Purkinje cell (primary cell): ENCODE measurements around the gene MRPS14. TPM values are rescaled to one million over a fixed set of nuclear protein-coding genes. Genes with fewer than 3 reads are reported as not detected.

Source experiments
- polyA plus RNA-seq: library from polyadenylated mRNA; unstranded; fragments of >200 nt; fragmentation: Nextera tagmentation; gene quantifications from 2 replicates; pipeline ENCODE4 v1.2.1, GENCODE V29; 2014

The MRPS14 gene
- polyA plus RNA-seq: 86.2 and 105 TPM in 2 replicates

GRCh38 chr1:175023043-175023921, at the start of gene MRPS14:
Gene MRPS14, minus strand, starts transcription at chr1:175023425. Its CDS starts 17 bp downstream, at chr1:175023408.

GRCh38 chr1:175067362-175068106, 44.3 kb upstream of the MRPS14 start, which contains the start of gene TNN:
Gene TNN, plus strand, starts transcription at chr1:175067833. Its CDS starts 9,586 bp downstream, at chr1:175077419.

GRCh38 chr1:174999936-175000696, 23.1 kb downstream of the MRPS14 start, which contains the start of gene CACYBP:
Gene CACYBP, plus strand, starts transcription at chr1:174999947. Its CDS starts 234 bp downstream, at chr1:175000181.

Other genes with a start within 250 kb of the MRPS14 start
- 392 and 455 TPM in 2 replicates for gene CACYBP, start 23.5 kb downstream of the MRPS14 start, polyA plus RNA-seq
- not detected in 2 replicates for gene TNN, start 44.4 kb upstream of the MRPS14 start, polyA plus RNA-seq
- gene KIAA0040, start 169.4 kb upstream of the MRPS14 start, polyA plus RNA-seq: not detected in 2 replicates